SK-N-SH treated with all-trans-retinoic acid at 6 μM for 48 hours (cell line): ENCODE data around the gene CLOCK.

Source experiments
- SNAI2 ChIP-seq: fragments of 250-450 bp; sonication (Bioruptor Pico); IDR thresholded peaks from 2 replicates; pipeline ENCODE4 v1.5.0; 2020; ENCODE audit warnings: mild to moderate bottlenecking, moderate library complexity
- ZNF70 ChIP-seq: fragments of 450-650 bp; formaldehyde crosslinking; IDR thresholded peaks from 2 replicates; pipeline ENCODE4 v1.5.0; 2020; ENCODE audit warnings: mild to moderate bottlenecking, moderate library complexity

- TF ChIP-seq SNAI2 (CRISPR knock-in tag) (no peak), ZNF70 (CRISPR knock-in tag) (no peak)
Observed at GRCh38 chr4:55380576-55380975, 166.1 kb downstream of the CLOCK start.
